Adipocyte (in vitro differentiated cells): Measurements from ENCODE around the gene PRKCE.

Experiments
- DNase-seq: peaks from one replicate; pipeline ENCODE4 v3.0.0-alpha.2; 2015; ENCODE audit warnings: low read depth
- H3K27me3 ChIP-seq: replicated peaks from 2 replicates; pipeline ENCODE4 v1.7.0; 2013; ENCODE audit warnings: mild to moderate bottlenecking, low read length, moderate library complexity; ENCODE audit not compliant: control insufficient read depth, insufficient read depth
- H3K36me3 ChIP-seq: 2 replicates; pipeline ENCODE4 v1.7.0; 2013; ENCODE audit warnings: low read length, mild to moderate bottlenecking, moderate library complexity; ENCODE audit not compliant: control insufficient read depth, insufficient read depth, severe bottlenecking
- H3K4me1 ChIP-seq: 2 replicates; pipeline ENCODE4 v1.7.0; 2013; ENCODE audit warnings: mild to moderate bottlenecking, low read length, moderate library complexity; ENCODE audit not compliant: control insufficient read depth, insufficient read depth
- H3K4me3 ChIP-seq: 2 replicates; pipeline ENCODE4 v1.7.0; 2013; ENCODE audit warnings: mild to moderate bottlenecking, low read length, moderate library complexity
- H3K9ac ChIP-seq: 2 replicates; pipeline ENCODE4 v1.7.0; 2013; ENCODE audit warnings: mild to moderate bottlenecking, low read length, moderate library complexity
- H3K9me3 ChIP-seq: 2 replicates; pipeline ENCODE4 v1.7.0; 2013; ENCODE audit warnings: mild to moderate bottlenecking, low read length, moderate library complexity; ENCODE audit not compliant: control insufficient read depth

Gene PRKCE

GRCh38 chr2:45836316-45836715, 184.8 kb downstream of the PRKCE start:
- peaks cover 19% of the 10 kb centered on the region for H3K4me1 ChIP-seq
- H3K9me3 ChIP-seq, result peaks cover 1% of the 10 kb centered on the region
- H3K4me3 ChIP-seq, result no peak overlapping the region
- H3K27me3 ChIP-seq, result no peaks in the 10 kb centered on the region
- H3K9ac ChIP-seq, result no peak overlapping the region
- no peak for DNase-seq
- H3K36me3 ChIP-seq, result no peaks in the 10 kb centered on the region

- peaks cover 19% of the 10 kb centered on the region for H3K4me1 ChIP-seq
Observed at GRCh38 chr2:45836740-45837139, 185.3 kb downstream of the PRKCE start.

GRCh38 chr2:45837812-45838341, 186.4 kb downstream of the PRKCE start:
- Histone ChIP-seq H3K9me3 (no peaks in the 10 kb centered on the region), H3K27me3 (no peaks in the 10 kb centered on the region), H3K36me3 (no peaks in the 10 kb centered on the region), H3K4me3 (no peak overlapping the region), H3K9ac (no peak overlapping the region), H3K4me1 (peaks cover 19% of the 10 kb centered on the region)
- DNase-seq, result no peak

More at GRCh38 chr2:45836740-45837139, 185.3 kb downstream of the PRKCE start:
- DNase-seq, result no peak
- H3K36me3 ChIP-seq, result no peaks in the 10 kb centered on the region
- H3K9ac ChIP-seq, result no peak overlapping the region
- H3K27me3 ChIP-seq, result no peaks in the 10 kb centered on the region
- H3K9me3 ChIP-seq, result no peaks in the 10 kb centered on the region
- H3K4me3 ChIP-seq, result no peak overlapping the region

- no peaks in the 10 kb centered on the region for H3K36me3 ChIP-seq
- H3K27me3 ChIP-seq, result no peaks in the 10 kb centered on the region
- peak overlapping the region; percentile 53 for H3K9ac ChIP-seq
- H3K9me3 ChIP-seq, result no peaks in the 10 kb centered on the region
- H3K4me3 ChIP-seq, result peak overlapping the region; percentile 61
- no peak for DNase-seq
- H3K4me1 ChIP-seq, result peaks cover 19% of the 10 kb centered on the region
Observed at GRCh38 chr2:45839508-45840251, 188.2 kb downstream of the PRKCE start.

GRCh38 chr2:45840481-45840880, 189.0 kb downstream of the PRKCE start:
- Histone ChIP-seq H3K4me3 (no peak overlapping the region), H3K27me3 (no peaks in the 10 kb centered on the region), H3K36me3 (no peaks in the 10 kb centered on the region), H3K9me3 (no peaks in the 10 kb centered on the region), H3K9ac (peak overlapping the region; percentile 53), H3K4me1 (peaks cover 19% of the 10 kb centered on the region)
- no peak for DNase-seq

- H3K36me3 ChIP-seq, result no peaks in the 10 kb centered on the region
- no peak overlapping the region for H3K9ac ChIP-seq
- H3K27me3 ChIP-seq, result no peaks in the 10 kb centered on the region
- no peaks in the 10 kb centered on the region for H3K9me3 ChIP-seq
- DNase-seq, result no peak
- no peak overlapping the region for H3K4me3 ChIP-seq
- H3K4me1 ChIP-seq, result peaks cover 19% of the 10 kb centered on the region
Observed at GRCh38 chr2:45841752-45842407, 190.4 kb downstream of the PRKCE start.

- Histone ChIP-seq H3K36me3 (no peaks in the 10 kb centered on the region), H3K4me1 (peaks cover 19% of the 10 kb centered on the region), H3K9me3 (no peaks in the 10 kb centered on the region), H3K4me3 (no peak overlapping the region), H3K9ac (no peak overlapping the region), H3K27me3 (no peaks in the 10 kb centered on the region)
- DNase-seq, result no peak
Observed at GRCh38 chr2:45843136-45843535, 191.7 kb downstream of the PRKCE start.

GRCh38 chr2:45844796-45845457, 193.5 kb downstream of the PRKCE start:
- DNase-seq, result peak; percentile 58
- no peaks in the 10 kb centered on the region for H3K36me3 ChIP-seq
- H3K9ac ChIP-seq, result no peak overlapping the region
- H3K9me3 ChIP-seq, result no peaks in the 10 kb centered on the region
- peaks cover 19% of the 10 kb centered on the region for H3K4me1 ChIP-seq
- no peak overlapping the region for H3K4me3 ChIP-seq
- H3K27me3 ChIP-seq, result no peaks in the 10 kb centered on the region

GRCh38 chr2:45845566-45845965, 194.1 kb downstream of the PRKCE start:
- H3K9me3 ChIP-seq, result no peaks in the 10 kb centered on the region
- no peak overlapping the region for H3K4me3 ChIP-seq
- H3K27me3 ChIP-seq, result no peaks in the 10 kb centered on the region
- peaks cover 16% of the 10 kb centered on the region for H3K4me1 ChIP-seq
- DNase-seq, result no peak
- H3K36me3 ChIP-seq, result no peaks in the 10 kb centered on the region
- H3K9ac ChIP-seq, result no peak overlapping the region

GRCh38 chr2:45849491-45850283, 198.2 kb downstream of the PRKCE start:
- H3K9ac ChIP-seq, result peak overlapping the region; percentile 41
- peaks cover 25% of the 10 kb centered on the region for H3K4me1 ChIP-seq
- no peaks in the 10 kb centered on the region for H3K27me3 ChIP-seq
- peak overlapping the region; percentile 26 for H3K4me3 ChIP-seq
- H3K9me3 ChIP-seq, result no peaks in the 10 kb centered on the region
- DNase-seq, result peak; percentile 90
- H3K36me3 ChIP-seq, result no peaks in the 10 kb centered on the region
